NCI-H2196 treated with DMSO at 0.1 percent for 48 hours (cell line): ENCODE measurements around the gene SMAD5.

ENCODE experiments used
- DNase-seq: peaks from one replicate; lab custom pipeline; 2025; ENCODE audit not compliant: unreplicated experiment; lab: John Stamatoyannopoulos, UW

Gene SMAD5

GRCh38 chr5:136194576-136194975 lies 61.9 kb downstream of the SMAD5 start:
- DNase-seq, result no peak

GRCh38 chr5:136195971-136196820 lies 63.6 kb downstream of the SMAD5 start:
- DNase-seq, result no peak

GRCh38 chr5:136197462-136198142 lies 65.0 kb downstream of the SMAD5 start:
- DNase-seq, result no peak

- no peak for DNase-seq
Observed at GRCh38 chr5:136198453-136198852, 65.8 kb downstream of the SMAD5 start.

- no peak for DNase-seq
Observed at GRCh38 chr5:136199408-136199807, 66.8 kb downstream of the SMAD5 start.

GRCh38 chr5:136200130-136200529 lies 67.5 kb downstream of the SMAD5 start:
- no peak for DNase-seq

- DNase-seq, result no peak
Observed at GRCh38 chr5:136200761-136201160, 68.1 kb downstream of the SMAD5 start.

- no peak for DNase-seq
Observed at GRCh38 chr5:136201870-136202269, 69.2 kb downstream of the SMAD5 start.

GRCh38 chr5:136202469-136203205 lies 70.0 kb downstream of the SMAD5 start:
- DNase-seq, result no peak

- DNase-seq, result no peak
Observed at GRCh38 chr5:136203303-136203922, 70.8 kb downstream of the SMAD5 start.

GRCh38 chr5:136205061-136205702 lies 72.5 kb downstream of the SMAD5 start:
- no peak for DNase-seq

- DNase-seq, result no peak
Observed at GRCh38 chr5:136205941-136206340, 73.3 kb downstream of the SMAD5 start.

GRCh38 chr5:136206361-136206760 lies 73.7 kb downstream of the SMAD5 start:
- DNase-seq, result no peak

GRCh38 chr5:136207631-136208030 lies 75.0 kb downstream of the SMAD5 start:
- DNase-seq, result no peak

- no peak for DNase-seq
Observed at GRCh38 chr5:136208916-136209315, 76.3 kb downstream of the SMAD5 start.

- no peak for DNase-seq
Observed at GRCh38 chr5:136209346-136209910, 76.8 kb downstream of the SMAD5 start.

- no peak for DNase-seq
Observed at GRCh38 chr5:136210259-136210658, 77.6 kb downstream of the SMAD5 start.

GRCh38 chr5:136211282-136212040 lies 78.8 kb downstream of the SMAD5 start:
- DNase-seq, result no peak

GRCh38 chr5:136212252-136212721 lies 79.6 kb downstream of the SMAD5 start:
- peak; percentile 23 for DNase-seq
